Adipose tissue (tissue), 3 donors: ENCODE data around the gene OPCML. TPM values are rescaled to one million over a fixed set of nuclear protein-coding genes. Genes with fewer than 3 reads are reported as not detected.

Experiments
- H3K27ac ChIP-seq: one replicate; pipeline ENCODE4 v1.5.1; 2013; ENCODE audit warnings: low read depth, low read length
- WGBS, 3 donors: extraction: QIAGEN DNeasy Blood & Tissue Kit; methylation state at CpG; one replicate each; pipeline ENCODE4 v1.1.7; 2013; 5-methylcytosine and 5-hydroxymethylcytosine counted together
- polyA plus RNA-seq, 3 donors: library from polyadenylated mRNA; stranded (reverse); fragments of 200-250 nt; gene quantifications; one replicate each; pipeline ENCODE4 v1.2.3, GENCODE V29; 2013
- donor health status: healthy with polysubstance abuse.
- donor health status: Bipolar disorder and iron deficiency.
- donor health status: healthy.

Gene OPCML
- polyA plus RNA-seq, 3 donors = 0.01 to 0.04 TPM; not detected in 1

GRCh38 chr11:132907651-132908413 is 624.5 kb downstream of the OPCML start:
- WGBS, 3 donors = 82 to 91% (median 86%) methylated on average over 8 of the region's 8 CpGs
- no peak overlapping the region for H3K27ac ChIP-seq

GRCh38 chr11:132904607-132905006 is 627.7 kb downstream of the OPCML start:
- WGBS, 3 donors = 57 to 66% (median 62%) methylated on average over 5 of the region's 5 CpGs
- H3K27ac ChIP-seq = no peak overlapping the region

- 37 to 58% (median 55%) methylated on average over 1 of the region's 1 CpG for WGBS, 3 donors
- H3K27ac ChIP-seq = no peak overlapping the region
Observed at GRCh38 chr11:132904091-132904490, 628.2 kb downstream of the OPCML start.

GRCh38 chr11:132901638-132902471 is 630.4 kb downstream of the OPCML start:
- WGBS, 3 donors = 69 to 72% (median 69%) methylated on average over 14 of the region's 14 CpGs
- H3K27ac ChIP-seq = no peak overlapping the region

- H3K27ac ChIP-seq = no peak overlapping the region
- WGBS, 3 donors = 77 to 94% (median 91%) methylated on average over 2 of the region's 2 CpGs
Observed at GRCh38 chr11:132898676-132899075, 633.6 kb downstream of the OPCML start.

- no peak overlapping the region for H3K27ac ChIP-seq
- 75 to 84% (median 78%) methylated on average over 4 of the region's 4 CpGs for WGBS, 3 donors
Observed at GRCh38 chr11:132898021-132898420, 634.3 kb downstream of the OPCML start.

GRCh38 chr11:132895340-132895739 is 637.0 kb downstream of the OPCML start:
- H3K27ac ChIP-seq = no peak overlapping the region
- WGBS, 3 donors = 73 to 84% (median 74%) methylated on average over 3 of the region's 3 CpGs

- no peak overlapping the region for H3K27ac ChIP-seq
- 62 to 95% (median 71%) methylated on average over 1 of the region's 1 CpG for WGBS, 3 donors
Observed at GRCh38 chr11:132894606-132895005, 637.7 kb downstream of the OPCML start.

GRCh38 chr11:132892876-132893275 is 639.4 kb downstream of the OPCML start:
- 76 to 79% (median 78%) methylated on average over 5 of the region's 5 CpGs for WGBS, 3 donors
- no peak overlapping the region for H3K27ac ChIP-seq

GRCh38 chr11:132888226-132888625 is 644.1 kb downstream of the OPCML start:
- WGBS, 3 donors = 30 to 65% (median 34%) methylated on average over 6 of the region's 6 CpGs
- H3K27ac ChIP-seq = no peak overlapping the region

GRCh38 chr11:132886335-132886734 is 646.0 kb downstream of the OPCML start:
- 41 to 79% (median 73%) methylated on average over 6 of the region's 6 CpGs for WGBS, 3 donors
- H3K27ac ChIP-seq = no peak overlapping the region

- no peak overlapping the region for H3K27ac ChIP-seq
Observed at GRCh38 chr11:132883241-132883640, 649.1 kb downstream of the OPCML start.

GRCh38 chr11:132881622-132882021 is 650.7 kb downstream of the OPCML start:
- H3K27ac ChIP-seq = no peak overlapping the region
- WGBS, 3 donors = 64 to 75% (median 69%) methylated on average over 3 of the region's 3 CpGs

More at GRCh38 chr11:132883241-132883640, 649.1 kb downstream of the OPCML start:
- 79 to 89% (median 88%) methylated on average over 3 of the region's 3 CpGs for WGBS, 3 donors

- WGBS, 3 donors = 84 to 89% (median 89%) methylated on average over 5 of the region's 5 CpGs
- no peak overlapping the region for H3K27ac ChIP-seq
Observed at GRCh38 chr11:132878111-132878510, 654.2 kb downstream of the OPCML start.

- no peak overlapping the region for H3K27ac ChIP-seq
- 72 to 81% (median 78%) methylated on average over 6 of the region's 6 CpGs for WGBS, 3 donors
Observed at GRCh38 chr11:132876705-132877104, 655.6 kb downstream of the OPCML start.

- WGBS, 3 donors = 57 to 67% (median 60%) methylated on average over 3 of the region's 3 CpGs
- H3K27ac ChIP-seq = no peak overlapping the region
Observed at GRCh38 chr11:132876239-132876638, 656.1 kb downstream of the OPCML start.

- no peak overlapping the region for H3K27ac ChIP-seq
- 61 to 74% (median 65%) methylated on average over 6 of the region's 6 CpGs for WGBS, 3 donors
Observed at GRCh38 chr11:132874638-132875037, 657.7 kb downstream of the OPCML start.

GRCh38 chr11:132873841-132874240 is 658.5 kb downstream of the OPCML start:
- WGBS, 3 donors = 68 to 69% (median 69%) methylated on average over 5 of the region's 5 CpGs
- H3K27ac ChIP-seq = no peak overlapping the region

GRCh38 chr11:132872211-132872610 is 660.1 kb downstream of the OPCML start:
- 43 to 79% (median 73%) methylated on average over 10 of the region's 10 CpGs for WGBS, 3 donors
- no peak overlapping the region for H3K27ac ChIP-seq
